Subcutaneous abdominal adipose tissue (tissue), 5 donors: ENCODE measurements around the gene CCNT1.
A peak's percentile ranks its signal among the peaks of the same experiment; 100 is the strongest.
"Not testable (repeated sequence)": the region's sequence is repeated elsewhere in the genome, so short reads cannot be mapped to it uniquely, and the experiment has no call there.

Experiments
- H3K27ac ChIP-seq: one replicate; pipeline ENCODE4 v1.7.0; 2013; ENCODE audit warnings: low read depth, mild to moderate bottlenecking, inconsistent platforms, low read length, moderate library complexity
- H3K27me3 ChIP-seq, 5 donors: one replicate each; pipeline ENCODE4 v1.7.0; 2013; ENCODE audit warnings: low read length in 5 of 5, inconsistent platforms in 1 of 5; ENCODE audit not compliant: control insufficient read depth in 5 of 5, insufficient read depth in 4 of 5
- H3K36me3 ChIP-seq, 5 donors: one replicate each; pipeline ENCODE4 v1.7.0; 2013; ENCODE audit warnings: low read length in 5 of 5; ENCODE audit not compliant: control insufficient read depth in 5 of 5, insufficient read depth in 5 of 5
- H3K4me1 ChIP-seq, 5 donors: one replicate each; pipeline ENCODE4 v1.7.0; 2013; ENCODE audit warnings: low read length in 5 of 5, mild to moderate bottlenecking in 3 of 5, moderate library complexity in 1 of 5; ENCODE audit not compliant: control insufficient read depth in 5 of 5, insufficient read depth in 5 of 5
- H3K4me3 ChIP-seq, 5 donors: one replicate each; pipeline ENCODE4 v1.7.0; 2013; ENCODE audit warnings: low read length in 5 of 5, low read depth in 1 of 5
- H3K9ac ChIP-seq, 5 donors: one replicate each; pipeline ENCODE4 v1.7.0; 2013; ENCODE audit warnings: low read length in 5 of 5, mild to moderate bottlenecking in 4 of 5, moderate library complexity in 3 of 5
- H3K9me3 ChIP-seq, 5 donors: one replicate each; pipeline ENCODE4 v1.7.0; 2013; ENCODE audit warnings: low read length in 5 of 5; ENCODE audit not compliant: control insufficient read depth in 5 of 5
- donor health status: healthy.
- donor health status: healthy.
- donor health status: healthy.
- donor health status: healthy.
- donor health status: healthy.

Gene CCNT1

GRCh38 chr12:48736456-48736855 lies 19.9 kb upstream of the CCNT1 start:
- H3K4me1 ChIP-seq = no peaks in the 10 kb centered on the region
- H3K27ac ChIP-seq = no peak overlapping the region
- no peak overlapping the region for H3K9ac ChIP-seq
- no peaks in the 10 kb centered on the region for H3K36me3 ChIP-seq
- H3K27me3 ChIP-seq = peaks cover 0 to 3% (median 0%) of the 10 kb centered on the region in 5 donors
- no peaks in the 10 kb centered on the region for H3K9me3 ChIP-seq
- H3K4me3 ChIP-seq = no peak overlapping the region

- H3K4me3 ChIP-seq = no peak overlapping the region
- H3K9me3 ChIP-seq = no peaks in the 10 kb centered on the region
- H3K27me3 ChIP-seq = no peaks in the 10 kb centered on the region
- H3K36me3 ChIP-seq = no peaks in the 10 kb centered on the region
- H3K4me1 ChIP-seq = no peaks in the 10 kb centered on the region
- no peak overlapping the region for H3K27ac ChIP-seq
- H3K9ac ChIP-seq = no peak overlapping the region
These were observed 12.3 kb upstream of the CCNT1 start for GRCh38 chr12:48728807-48729206.

GRCh38 chr12:48720737-48721136 lies 4.2 kb upstream of the CCNT1 start:
- not testable (repeated sequence) for H3K27ac ChIP-seq, H3K4me1 ChIP-seq, H3K4me3 ChIP-seq, H3K36me3 ChIP-seq, H3K9me3 ChIP-seq, H3K27me3 ChIP-seq, H3K9ac ChIP-seq

GRCh38 chr12:48720171-48720570 lies 3.7 kb upstream of the CCNT1 start:
- not testable (repeated sequence) for H3K27ac ChIP-seq, H3K9ac ChIP-seq, H3K27me3 ChIP-seq, H3K36me3 ChIP-seq, H3K9me3 ChIP-seq, H3K4me3 ChIP-seq
- peaks cover 0 to 15% (median 13%) of the 10 kb centered on the region in 5 donors for H3K4me1 ChIP-seq

GRCh38 chr12:48719002-48719401 lies 2.5 kb upstream of the CCNT1 start:
- H3K4me3 ChIP-seq, H3K9ac ChIP-seq, H3K9me3 ChIP-seq, H3K27ac ChIP-seq, H3K27me3 ChIP-seq, H3K36me3 ChIP-seq: not testable (repeated sequence)
- peaks cover 4 to 26% (median 25%) of the 10 kb centered on the region in 5 donors for H3K4me1 ChIP-seq

GRCh38 chr12:48717252-48717695 lies 767 bp upstream of the CCNT1 start:
- peak overlapping the region; percentile 89 for H3K27ac ChIP-seq
- H3K4me3 ChIP-seq = peak overlapping the region; percentile 61 to 96 (median 75)
- peaks cover 0 to 6% (median 3%) of the 10 kb centered on the region in 5 donors for H3K9me3 ChIP-seq
- peaks cover 4 to 31% (median 27%) of the 10 kb centered on the region in 5 donors for H3K4me1 ChIP-seq
- peak overlapping the region; percentile 63 to 80 (median 73) for H3K9ac ChIP-seq
- H3K27me3 ChIP-seq = no peaks in the 10 kb centered on the region
- peaks cover 4 to 16% (median 7%) of the 10 kb centered on the region in 5 donors for H3K36me3 ChIP-seq

- peaks cover 4 to 24% (median 12%) of the 10 kb centered on the region in 5 donors for H3K36me3 ChIP-seq
These were observed 377 bp downstream of the CCNT1 start for GRCh38 chr12:48716168-48716492.

GRCh38 chr12:48712209-48712608 lies 4.3 kb downstream of the CCNT1 start:
- Histone ChIP-seq H3K27ac (no peak overlapping the region), H3K36me3 (peaks cover 4 to 45% (median 16%) of the 10 kb centered on the region in 5 donors), H3K27me3 (no peaks in the 10 kb centered on the region), H3K4me3 (no peak overlapping the region), H3K4me1 (peaks cover 4 to 32% (median 26%) of the 10 kb centered on the region in 5 donors), H3K9ac (no peak overlapping the region), H3K9me3 (no peaks in the 10 kb centered on the region)

More at GRCh38 chr12:48716168-48716492, 377 bp downstream of the CCNT1 start:
- Histone ChIP-seq H3K4me3 (peak overlapping the region; percentile 75 to 96 (median 93)), H3K4me1 (peaks cover 4 to 31% (median 27%) of the 10 kb centered on the region in 5 donors), H3K27ac (peak overlapping the region; percentile 89), H3K27me3 (no peaks in the 10 kb centered on the region), H3K9me3 (peaks cover 0 to 6% (median 3%) of the 10 kb centered on the region in 5 donors), H3K9ac (peak overlapping the region; percentile 93 to 97 (median 96))

- H3K27ac ChIP-seq, H3K4me3 ChIP-seq, H3K27me3 ChIP-seq, H3K9me3 ChIP-seq, H3K9ac ChIP-seq, H3K4me1 ChIP-seq: not testable (repeated sequence)
- peaks cover 25 to 45% (median 38%) of the 10 kb centered on the region in 5 donors for H3K36me3 ChIP-seq
These were observed 17.7 kb downstream of the CCNT1 start for GRCh38 chr12:48698822-48699221.

GRCh38 chr12:48696626-48697025 lies 19.9 kb downstream of the CCNT1 start:
- Histone ChIP-seq H3K4me3 (no peak overlapping the region), H3K27me3 (no peaks in the 10 kb centered on the region), H3K27ac (no peak overlapping the region), H3K9me3 (no peaks in the 10 kb centered on the region), H3K36me3 (peaks cover 42 to 53% (median 48%) of the 10 kb centered on the region in 5 donors), H3K4me1 (peaks cover 0 to 11% (median under 1%) of the 10 kb centered on the region in 5 donors), H3K9ac (no peak overlapping the region)

- H3K36me3 ChIP-seq = peaks cover 42 to 53% (median 50%) of the 10 kb centered on the region in 5 donors
- H3K27me3 ChIP-seq = no peaks in the 10 kb centered on the region
- no peak overlapping the region for H3K4me3 ChIP-seq
- peaks cover 0 to 11% (median 3%) of the 10 kb centered on the region in 5 donors for H3K4me1 ChIP-seq
- no peak overlapping the region for H3K27ac ChIP-seq
- H3K9ac ChIP-seq = no peak overlapping the region
- no peaks in the 10 kb centered on the region for H3K9me3 ChIP-seq
These were observed 20.6 kb downstream of the CCNT1 start for GRCh38 chr12:48695859-48696258.
